ENCODE results near the gene OBSCN. TPM values are rescaled to one million over a fixed set of nuclear protein-coding genes. Genes with fewer than 3 reads are reported as not detected.

Gene OBSCN
- total and polyA plus RNA-seq, 12 donors, result 176 to 639 (median 407) TPM

DNA sequence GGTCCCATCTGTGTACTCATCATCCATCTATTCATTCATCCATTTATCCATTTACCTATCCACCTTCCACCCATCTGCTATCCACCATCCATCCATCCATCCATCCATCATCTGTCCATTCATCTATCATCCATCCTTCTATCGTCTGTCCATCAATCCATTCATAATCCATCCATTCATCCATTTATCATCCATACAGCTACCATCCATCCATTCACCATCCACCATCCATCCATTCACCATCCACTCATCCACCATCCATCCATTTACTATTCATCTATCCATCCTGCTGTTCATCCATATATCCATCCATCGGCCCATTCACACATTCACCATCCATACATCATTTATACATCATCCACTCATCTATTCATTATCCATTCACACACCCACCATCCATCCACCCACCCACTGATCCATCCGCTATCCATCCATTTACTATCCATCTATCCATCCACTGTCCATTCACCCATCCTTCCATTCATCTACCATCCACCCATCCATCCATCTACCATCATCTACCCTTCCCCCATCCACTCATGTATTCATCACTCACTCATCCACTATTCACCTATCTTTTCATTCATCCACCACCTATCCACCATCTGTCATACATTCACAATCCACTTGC, 102.4 kb downstream of the OBSCN start:
- TF ChIP-seq, protein P1, sequence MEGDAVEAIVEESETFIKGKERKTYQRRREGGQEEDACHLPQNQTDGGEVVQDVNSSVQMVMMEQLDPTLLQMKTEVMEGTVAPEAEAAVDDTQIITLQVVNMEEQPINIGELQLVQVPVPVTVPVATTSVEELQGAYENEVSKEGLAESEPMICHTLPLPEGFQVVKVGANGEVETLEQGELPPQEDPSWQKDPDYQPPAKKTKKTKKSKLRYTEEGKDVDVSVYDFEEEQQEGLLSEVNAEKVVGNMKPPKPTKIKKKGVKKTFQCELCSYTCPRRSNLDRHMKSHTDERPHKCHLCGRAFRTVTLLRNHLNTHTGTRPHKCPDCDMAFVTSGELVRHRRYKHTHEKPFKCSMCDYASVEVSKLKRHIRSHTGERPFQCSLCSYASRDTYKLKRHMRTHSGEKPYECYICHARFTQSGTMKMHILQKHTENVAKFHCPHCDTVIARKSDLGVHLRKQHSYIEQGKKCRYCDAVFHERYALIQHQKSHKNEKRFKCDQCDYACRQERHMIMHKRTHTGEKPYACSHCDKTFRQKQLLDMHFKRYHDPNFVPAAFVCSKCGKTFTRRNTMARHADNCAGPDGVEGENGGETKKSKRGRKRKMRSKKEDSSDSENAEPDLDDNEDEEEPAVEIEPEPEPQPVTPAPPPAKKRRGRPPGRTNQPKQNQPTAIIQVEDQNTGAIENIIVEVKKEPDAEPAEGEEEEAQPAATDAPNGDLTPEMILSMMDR (IDR thresholded peaks at IDR 0.05), result no peak
- ATAC-seq (no peak), DNase-seq (no peak)
- Histone ChIP-seq H3K36me3 (peaks cover 0 to 70% (median 5%) of the 10 kb centered on the region in 9 donors), H3K27ac (no peak overlapping the region), H3K4me1 (peaks cover 0 to 16% (median 0%) of the 10 kb centered on the region in 9 donors), H3K9me3 (peaks cover 0 to 11% (median 0%) of the 10 kb centered on the region in 11 donors), H3K27me3 (no peaks in the 10 kb centered on the region), H3K4me3 (no peak overlapping the region)
- 95 to 97% methylated on average over 3 of the region's 3 CpGs for whole genome bisulfite sequencing, 2 donors
- intact Hi-C loops (cut with DNase I), result no loop called here

DNA sequence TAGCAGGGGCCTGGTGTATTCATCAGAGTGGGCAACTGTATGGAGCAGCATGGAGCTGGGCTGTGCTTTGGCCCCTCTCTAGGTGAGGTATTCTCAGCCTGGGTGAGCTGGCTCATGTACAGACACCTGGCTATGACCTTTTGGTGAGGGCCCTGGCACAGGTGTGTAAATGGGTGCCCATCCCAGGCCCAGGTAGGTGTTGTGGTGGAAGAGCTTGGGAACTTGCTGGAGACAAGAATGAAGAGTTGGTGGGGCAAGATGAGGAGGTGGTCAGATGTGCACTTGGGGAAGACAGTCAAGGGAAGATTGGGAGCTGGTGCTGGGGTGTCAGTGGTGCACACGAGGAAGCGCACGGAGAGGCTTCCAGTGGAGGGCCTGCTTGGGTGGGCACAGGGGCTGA, 103.2 kb downstream of the OBSCN start:
- DNase-seq (no peak), ATAC-seq (no peak)
- TF ChIP-seq, protein P1 (IDR thresholded peaks at IDR 0.05), result no peak
- Histone ChIP-seq H3K4me1 (peaks cover 0 to 16% (median 0%) of the 10 kb centered on the region in 9 donors), H3K4me3 (no peak overlapping the region), H3K36me3 (peaks cover 0 to 74% (median 5%) of the 10 kb centered on the region in 9 donors), H3K27ac (no peak overlapping the region), H3K9me3 (peaks cover 0 to 11% (median 0%) of the 10 kb centered on the region in 11 donors), H3K27me3 (no peaks in the 10 kb centered on the region)
- WGBS, 2 donors, result 95 to 97% methylated on average over 3 of the region's 3 CpGs
- intact Hi-C loops (cut with DNase I), result no loop called here

DNA sequence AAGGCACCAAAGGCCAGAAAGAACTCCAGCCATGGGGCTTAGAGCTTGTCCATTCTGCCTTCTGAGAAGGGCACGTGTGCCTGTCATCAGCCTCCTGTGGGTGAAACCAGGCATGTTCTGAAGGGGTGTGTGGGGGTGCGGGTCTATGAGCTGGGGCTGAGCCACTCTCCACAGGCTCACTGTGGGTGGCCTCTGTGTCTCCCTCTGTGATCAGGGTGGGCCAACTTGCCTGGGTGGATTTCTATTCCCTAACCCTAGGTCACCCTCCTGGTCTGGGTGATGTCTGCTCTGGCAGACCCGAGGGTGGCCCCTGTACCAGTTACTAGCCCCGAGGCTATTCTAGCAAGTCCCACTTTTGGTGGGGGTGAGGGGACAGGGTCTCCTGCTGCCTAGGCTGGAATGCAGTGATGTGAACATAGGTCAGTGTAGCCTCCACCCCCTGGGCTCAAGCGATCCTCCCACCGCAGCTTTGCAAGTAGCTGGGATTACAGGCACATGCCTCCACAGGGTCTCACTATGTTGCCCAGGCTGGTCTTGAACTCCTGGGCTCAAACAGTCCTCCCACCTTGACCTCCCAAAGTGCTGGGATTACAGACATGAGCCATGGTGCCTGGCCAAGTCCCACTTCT, 104.4 kb downstream of the OBSCN start:
- peaks cover 0 to 11% (median 0%) of the 10 kb centered on the region in 11 donors for H3K9me3 ChIP-seq
- no peak overlapping the region for H3K4me3 ChIP-seq
- no peak for ATAC-seq
- no peaks in the 10 kb centered on the region for H3K27me3 ChIP-seq
- 93 to 95% methylated on average over 6 of the region's 6 CpGs for WGBS, 2 donors
- TF ChIP-seq, protein P1 (IDR thresholded peaks at IDR 0.05), result no peak
- H3K4me1 ChIP-seq, result peaks cover 0 to 16% (median 0%) of the 10 kb centered on the region in 9 donors
- intact Hi-C loops (cut with DNase I), result no loop called here
- H3K27ac ChIP-seq, result no peak overlapping the region
- peaks cover 0 to 74% (median 5%) of the 10 kb centered on the region in 9 donors for H3K36me3 ChIP-seq
- no peak for DNase-seq

DNA sequence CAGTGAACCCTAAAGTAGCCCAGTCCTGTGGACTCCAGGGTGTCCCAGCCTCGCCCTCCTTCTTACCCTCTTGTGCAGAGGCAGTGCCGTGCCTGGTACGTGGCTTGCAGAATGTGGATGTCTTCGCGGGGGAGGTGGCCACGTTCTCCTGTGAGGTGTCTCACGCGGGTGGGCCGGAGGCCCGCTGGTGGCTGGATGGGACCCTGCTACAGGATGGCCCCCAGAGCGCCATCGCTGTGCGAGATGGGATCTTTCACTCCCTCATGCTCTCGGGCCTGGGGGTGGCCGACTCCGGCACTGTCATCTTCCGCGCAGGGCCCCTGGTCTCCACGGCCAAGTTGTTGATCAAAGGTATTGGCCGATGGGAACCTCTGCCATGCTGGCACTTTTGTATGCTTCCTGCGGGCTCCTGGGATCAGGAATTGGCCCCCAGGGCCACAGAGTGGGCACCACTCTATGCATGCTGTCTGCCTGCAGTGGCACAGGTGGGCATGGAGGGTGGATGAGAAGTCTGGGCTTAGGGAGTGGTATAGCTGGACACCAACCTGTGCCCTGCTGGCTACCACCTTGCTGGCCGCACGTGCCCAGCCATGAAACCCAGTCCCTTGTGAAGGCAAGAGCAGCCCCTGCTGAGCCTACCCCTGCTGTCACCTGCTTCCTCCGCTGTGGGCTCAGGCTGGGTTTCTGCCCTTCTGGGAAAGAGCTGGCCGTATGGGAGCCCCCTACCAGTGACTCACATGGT, 105.9 kb downstream of the OBSCN start:
- Histone ChIP-seq H3K27me3 (no peaks in the 10 kb centered on the region), H3K4me3 (no peak overlapping the region), H3K4me1 (peaks cover 0 to 16% (median 0%) of the 10 kb centered on the region in 9 donors), H3K36me3 (peaks cover 0 to 83% (median 5%) of the 10 kb centered on the region in 9 donors), H3K9me3 (peaks cover 0 to 11% (median 0%) of the 10 kb centered on the region in 11 donors), H3K27ac (peak overlapping the region in 1 of 10 donors; percentile 13)
- 95 to 96% methylated on average over 25 of the region's 25 CpGs for WGBS, 2 donors
- intact Hi-C loops (cut with DNase I), result no loop called here
- DNase-seq (peak in 1 of 2 donors; percentile 4), ATAC-seq (no peak)
- TF ChIP-seq, protein P1 (IDR thresholded peaks at IDR 0.05), result no peak
